PC-9 (cell line): ENCODE measurements around the gene HMGA1.

Experiments used
- CTCF ChIP-seq: fragments of 200-600 bp; sonication (generic); conservative IDR thresholded peaks from 2 replicates; pipeline ENCODE4 v1.6.1; 2017; ENCODE audit warnings: mixed run types, antibody characterized with exemption, mild to moderate bottlenecking, moderate library complexity
- EZH2 ChIP-seq: fragments of 200-600 bp; sonication (generic); IDR thresholded peaks from 2 replicates; pipeline ENCODE4 v1.8.0; 2017; ENCODE audit warnings: antibody characterized with exemption, low read depth

- no peak for TF ChIP-seq CTCF
- no peak for TF ChIP-seq EZH2
These were observed 56.3 kb downstream of the HMGA1 start for GRCh38 chr6:34292954-34293353.
